Measurements from ENCODE around the gene KCNH4. TPM values are rescaled to one million over a fixed set of nuclear protein-coding genes. Genes with fewer than 3 reads are reported as not detected.

Gene KCNH4
- polyA plus RNA-seq, 1 donor (not counting 4 experiments of a cell fraction or from before 2014, with no cell fraction given): not detected

DNA sequence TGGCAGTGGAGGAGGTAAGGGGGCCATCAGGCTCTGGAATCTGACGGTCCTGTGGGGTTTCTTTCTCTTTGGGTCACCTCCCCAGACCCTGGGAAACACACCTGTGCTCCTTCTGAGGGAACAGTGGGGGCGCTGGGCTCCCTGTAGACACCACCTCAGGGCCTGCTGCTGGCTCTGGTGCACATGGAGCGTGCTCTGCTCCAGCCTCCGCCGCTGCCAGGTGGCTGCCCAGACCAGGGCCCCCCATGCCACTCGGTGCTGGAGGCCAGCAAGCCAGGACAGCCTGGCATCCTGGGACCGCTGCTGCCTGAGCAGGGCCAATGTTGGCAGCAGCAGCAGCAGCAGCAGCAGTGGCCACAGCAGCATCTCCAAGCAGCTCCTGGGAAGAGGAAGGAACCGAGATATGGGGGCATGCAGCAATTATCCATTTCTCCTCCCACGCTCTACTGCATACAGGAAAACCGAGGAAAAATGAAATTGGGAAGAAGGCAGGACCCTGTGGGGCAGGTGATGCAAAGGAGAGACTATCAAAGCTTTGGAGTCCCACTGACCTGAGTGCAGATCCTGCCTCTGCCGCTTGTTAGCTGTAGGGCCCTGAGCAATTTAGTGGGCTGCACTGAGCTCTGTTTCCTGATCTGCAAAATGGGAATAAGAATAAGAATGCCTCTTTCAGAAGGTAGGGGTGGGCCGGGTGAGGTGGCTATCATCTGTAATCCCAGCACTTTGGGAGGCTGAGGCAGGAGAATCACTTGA lies 12.4 kb upstream of the KCNH4 start:
- Histone ChIP-seq H3K27ac (ENCODE audit: control insufficient read depth, insufficient read depth, low read length) (no peak overlapping the region), H3K4me1 (ENCODE audit: control insufficient read depth, extremely low read depth, insufficient read depth, low read length) (no peaks in the 10 kb centered on the region), H3K9me3 (ENCODE audit: control insufficient read depth, low read depth, low read length) (no peaks in the 10 kb centered on the region), H2AFZ (ENCODE audit: control insufficient read depth, low read length) (no peak overlapping the region), H3K27me3 (ENCODE audit: control insufficient read depth, extremely low read depth, insufficient read depth, low read length) (no peaks in the 10 kb centered on the region), H3K79me2 (ENCODE audit: control insufficient read depth, insufficient read depth, low read length) (no peaks in the 10 kb centered on the region), H3K9ac (ENCODE audit: control insufficient read depth, extremely low read depth, insufficient read depth, low read length) (no peak overlapping the region), H3K4me3 (ENCODE audit: control insufficient read depth in 2 of 3, extremely low read depth in 1 of 3, insufficient read depth in 2 of 3, low read depth in 1 of 3, low read length in 3 of 3) (peak overlapping the region; percentile 43 to 77 (median 50)), H4K20me1 (ENCODE audit: control insufficient read depth, extremely low read depth, insufficient read depth, low read length) (no peaks in the 10 kb centered on the region), H3K4me2 (ENCODE audit: control insufficient read depth, extremely low read depth, insufficient read depth, low read depth, low read length) (peak overlapping the region; percentile 70), H3K36me3 (ENCODE audit: control insufficient read depth in 2 of 2, extremely low read depth in 1 of 2, insufficient read depth in 2 of 2, low read length in 2 of 2) (no peaks in the 10 kb centered on the region), H3K9me1 (ENCODE audit: control insufficient read depth, extremely low read depth, insufficient read depth, low read length) (no peaks in the 10 kb centered on the region)
- no peak for DNase-seq (ENCODE audit: low read depth, low spot score)
- FAIRE-seq: no peak
- TF ChIP-seq EZH2 (IDR thresholded peaks at IDR 0.05; ENCODE audit: low read length) (no peak), CTCF (optimal IDR thresholded peaks at IDR 0.05 in 1 of 3, IDR thresholded peaks at IDR 0.05 in 1 of 3, conservative IDR thresholded peaks at IDR 0.05 in 1 of 3; ENCODE audit: extremely low read depth in 1 of 3, insufficient read depth in 2 of 3, low read length in 3 of 3) (no peak)
- dilution Hi-C loops (cut with MboI; ENCODE audit: extremely low pct_ligation_motif_present, low sequenced_read_pairs): no loop called here

DNA sequence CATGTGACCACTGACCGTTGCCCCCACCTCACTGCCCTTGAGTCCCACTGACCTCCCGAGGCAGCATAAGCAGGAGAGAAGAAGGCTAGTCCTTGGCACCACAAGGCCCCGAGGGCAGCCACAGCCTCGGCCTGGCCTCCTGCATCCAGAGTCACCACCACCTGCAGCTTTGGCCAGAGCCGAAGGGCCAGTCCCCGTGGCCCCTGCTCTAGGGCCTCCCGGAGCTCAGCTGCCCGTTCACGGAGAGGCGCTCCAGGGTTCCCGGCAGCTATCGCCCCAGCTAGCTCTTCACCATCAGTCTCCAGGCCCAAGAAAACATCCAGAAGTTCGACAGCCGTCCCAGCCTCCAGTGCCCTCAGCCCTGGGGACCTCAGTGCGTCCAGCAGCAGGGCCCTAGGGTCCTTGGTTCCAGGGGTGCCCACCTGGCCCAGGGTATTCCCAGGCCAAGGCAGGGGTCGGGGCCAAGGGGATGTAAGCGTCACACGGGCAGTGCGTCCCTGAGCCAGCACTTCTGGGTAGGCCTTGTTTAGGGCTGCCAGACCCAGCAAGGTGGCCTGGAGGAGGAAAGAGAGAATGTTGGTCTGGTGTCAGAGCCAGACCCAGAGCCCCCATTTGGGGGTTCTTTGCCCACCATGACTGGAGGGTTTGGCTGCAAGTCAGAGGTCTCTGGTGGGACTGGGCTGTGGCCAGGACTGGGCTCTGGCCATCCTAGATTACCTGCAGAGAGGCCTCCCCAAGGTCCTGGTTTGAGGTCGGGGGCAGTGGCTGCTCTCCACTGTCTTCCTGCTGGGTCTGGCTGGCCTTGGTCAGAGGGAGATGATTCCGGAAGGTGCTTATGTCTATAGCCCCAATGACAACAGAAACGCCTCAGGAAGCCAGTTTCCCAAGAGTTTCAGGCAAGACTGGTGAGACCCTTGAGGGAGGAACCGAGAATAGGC lies 11.5 kb upstream of the KCNH4 start:
- Histone ChIP-seq H4K20me1 (ENCODE audit: control insufficient read depth, extremely low read depth, insufficient read depth, low read length) (no peaks in the 10 kb centered on the region), H3K79me2 (ENCODE audit: control insufficient read depth, insufficient read depth, low read length) (no peaks in the 10 kb centered on the region), H3K9me1 (ENCODE audit: control insufficient read depth, extremely low read depth, insufficient read depth, low read length) (no peaks in the 10 kb centered on the region), H3K27me3 (ENCODE audit: control insufficient read depth, extremely low read depth, insufficient read depth, low read length) (no peaks in the 10 kb centered on the region), H2AFZ (ENCODE audit: control insufficient read depth, low read length) (no peak overlapping the region), H3K27ac (ENCODE audit: control insufficient read depth, insufficient read depth, low read length) (no peak overlapping the region), H3K9ac (ENCODE audit: control insufficient read depth, extremely low read depth, insufficient read depth, low read length) (no peak overlapping the region), H3K4me3 (ENCODE audit: control insufficient read depth in 2 of 3, extremely low read depth in 1 of 3, insufficient read depth in 2 of 3, low read depth in 1 of 3, low read length in 3 of 3) (no peak overlapping the region), H3K36me3 (ENCODE audit: control insufficient read depth in 2 of 2, extremely low read depth in 1 of 2, insufficient read depth in 2 of 2, low read length in 2 of 2) (no peaks in the 10 kb centered on the region), H3K4me1 (ENCODE audit: control insufficient read depth, extremely low read depth, insufficient read depth, low read length) (no peaks in the 10 kb centered on the region), H3K4me2 (ENCODE audit: control insufficient read depth, extremely low read depth, insufficient read depth, low read depth, low read length) (no peak overlapping the region), H3K9me3 (ENCODE audit: control insufficient read depth, low read depth, low read length) (no peaks in the 10 kb centered on the region)
- FAIRE-seq: no peak
- TF ChIP-seq EZH2 (IDR thresholded peaks at IDR 0.05; ENCODE audit: low read length) (no peak), CTCF (optimal IDR thresholded peaks at IDR 0.05 in 1 of 3, IDR thresholded peaks at IDR 0.05 in 1 of 3, conservative IDR thresholded peaks at IDR 0.05 in 1 of 3; ENCODE audit: extremely low read depth in 1 of 3, insufficient read depth in 2 of 3, low read length in 3 of 3) (no peak)
- DNase-seq (ENCODE audit: low read depth, low spot score): no peak
- dilution Hi-C loops (cut with MboI; ENCODE audit: extremely low pct_ligation_motif_present, low sequenced_read_pairs): no loop called here
